Measurements from ENCODE around the gene NT5C.

DNA sequence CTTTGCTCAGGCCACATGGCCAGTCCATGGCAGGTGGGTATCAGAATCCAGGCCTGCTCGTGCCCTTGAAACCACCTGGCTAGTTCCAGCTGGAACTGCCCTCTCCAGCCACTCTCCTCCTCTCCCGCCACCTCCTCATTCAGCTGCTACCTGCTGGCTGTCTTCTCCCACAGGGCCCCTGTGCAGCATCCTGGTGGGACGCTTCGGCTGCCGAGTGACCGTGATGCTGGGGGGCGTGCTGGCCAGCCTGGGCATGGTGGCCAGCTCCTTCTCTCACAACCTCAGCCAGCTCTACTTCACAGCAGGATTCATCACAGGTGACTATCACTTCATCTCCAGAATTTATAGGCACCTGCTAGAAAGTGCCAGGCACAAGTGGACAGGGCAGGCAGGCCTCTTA is 33.7 kb downstream of the NT5C start:
- TF ChIP-seq EZH2 (IDR thresholded peaks at IDR 0.05) (no peak), POLR2AphosphoS5 (IDR thresholded peaks at IDR 0.05; ENCODE audit: borderline replicate concordance, low read depth, low read length) (no peak)

All from SK-N-MC (cell line).